H1 (cell line): ENCODE data around the gene FKBP2. TPM values are rescaled to one million over a fixed set of nuclear protein-coding genes. Genes with fewer than 3 reads are reported as not detected.

Experiments
- CTCF ChIA-PET: fragments of 300-600 bp; sonication (Branson Sonifier 250); formaldehyde crosslinking; loops from one replicate; lab custom pipeline; 2021; ENCODE audit not compliant: partially characterized antibody; lab: Charles Lee
- POLR2A ChIA-PET: fragments of 300-600 bp; sonication (Branson Sonifier 250); formaldehyde crosslinking; loops from one replicate; lab custom pipeline; 2021; ENCODE audit warnings: inconsistent platforms; ENCODE audit not compliant: partially characterized antibody; lab: Charles Lee
- DNase-seq, 2 experiments: peaks; one replicate each; pipeline versions ENCODE4 v3.0.0 to v3.0.0-alpha.2; 2010 to 2022; ENCODE audit warnings: low spot score in 2 of 2, low read depth in 1 of 2, mixed read lengths in 1 of 2
- FAIRE-seq: peaks from 2 replicates; lab custom pipeline; 2011; peaks lifted over from hg19 to GRCh38; lab: Jason Lieb, UNC
- H2AFZ ChIP-seq: 2 replicates; pipeline ENCODE4 v1.8.1; 2012; ENCODE audit warnings: low read length, inconsistent platforms
- H2AK5ac ChIP-seq: 2 replicates; pipeline ENCODE4 v1.6.1; 2013; ENCODE audit warnings: low read depth, low read length
- H2BK120ac ChIP-seq: replicated peaks from 2 replicates; pipeline ENCODE3; 2013; ENCODE audit warnings: low read depth, low read length, inconsistent platforms
- H2BK12ac ChIP-seq: 2 replicates; pipeline ENCODE4 v1.6.1; 2013; ENCODE audit warnings: low read depth, low read length
- H2BK15ac ChIP-seq: 2 replicates; pipeline ENCODE4 v1.6.1; 2013; ENCODE audit warnings: low read length
- H2BK20ac ChIP-seq: 2 replicates; pipeline ENCODE4 v1.6.1; 2013; ENCODE audit warnings: low read length
- H2BK5ac ChIP-seq: 2 replicates; pipeline ENCODE4 v1.6.1; 2013; ENCODE audit warnings: low read depth, low read length
- H3K14ac ChIP-seq: 2 replicates; pipeline ENCODE4 v1.6.1; 2013; ENCODE audit warnings: inconsistent platforms; ENCODE audit not compliant: insufficient read length
- H3K18ac ChIP-seq: 2 replicates; pipeline ENCODE4 v1.6.1; 2013; ENCODE audit warnings: low read length; ENCODE audit errors: extremely low read depth
- H3K23ac ChIP-seq: 2 replicates; pipeline ENCODE4 v1.6.1; 2013; ENCODE audit warnings: inconsistent platforms; ENCODE audit not compliant: insufficient read length
- H3K23me2 ChIP-seq: 2 replicates; pipeline ENCODE4 v1.6.1; 2013; ENCODE audit warnings: low read depth, low read length
- H3K27ac ChIP-seq: 2 replicates; pipeline ENCODE4 v1.6.1; 2011; ENCODE audit warnings: low read depth, low read length, inconsistent platforms
- H3K27me3 ChIP-seq, 4 experiments: replicated peaks in 1 of 4; 1 replicate in 1 of 4; 2 replicates in 3 of 4; pipeline versions ENCODE4 v1.6.1 to v1.8.1; 2011 to 2013; ENCODE audit warnings: low read length in 3 of 4, mild to moderate bottlenecking in 3 of 4, inconsistent platforms in 2 of 4, mixed read lengths in 2 of 4, moderate library complexity in 1 of 4; ENCODE audit not compliant: control insufficient read depth in 3 of 4, insufficient read depth in 3 of 4; ENCODE audit errors: extremely low read depth in 1 of 4
- H3K36me3 ChIP-seq, 4 experiments: 2 replicates each; pipeline versions ENCODE4 v1.6.1 to v1.8.1; 2011 to 2013; ENCODE audit warnings: mild to moderate bottlenecking in 4 of 4, low read length in 3 of 4, moderate library complexity in 2 of 4, control low read depth in 1 of 4, inconsistent platforms in 1 of 4; ENCODE audit not compliant: insufficient read depth in 4 of 4, control insufficient read depth in 2 of 4
- H3K4ac ChIP-seq: replicated peaks from 2 replicates; pipeline ENCODE3; 2013; ENCODE audit warnings: low read length, low read depth, mixed read lengths, inconsistent platforms; ENCODE audit not compliant: insufficient read length
- H3K4me1 ChIP-seq, 4 experiments: replicated peaks in 1 of 4; 1 replicate in 1 of 4; 2 replicates in 3 of 4; pipeline versions ENCODE4 v1.6.1 to v1.8.1; 2011 to 2013; ENCODE audit warnings: low read length in 3 of 4, inconsistent platforms in 2 of 4, mixed read lengths in 1 of 4; ENCODE audit not compliant: insufficient read depth in 4 of 4, control insufficient read depth in 3 of 4
- H3K4me2 ChIP-seq, 2 experiments: 2 replicates each; pipeline versions ENCODE4 v1.6.1 to v1.8.1; 2011 to 2013; ENCODE audit warnings: low read depth in 2 of 2, low read length in 2 of 2, control low read depth in 1 of 2, inconsistent platforms in 1 of 2, mild to moderate bottlenecking in 1 of 2; ENCODE audit not compliant: insufficient read depth in 1 of 2
- H3K4me3 ChIP-seq, 4 experiments: fragments of 200-600, 300-600 bp in 1 of 4; sonication (generic), shearing (Covaris generic), sonication (Bioruptor Twin) in 1 of 4; 2 replicates each; pipeline versions ENCODE4 v1.5.1 to v1.8.1; 2011 to 2016; ENCODE audit warnings: low read length in 4 of 4, low read depth in 3 of 4, control low read depth in 2 of 4, inconsistent platforms in 2 of 4, mild to moderate bottlenecking in 2 of 4, mixed read lengths in 1 of 4, moderate library complexity in 1 of 4; ENCODE audit not compliant: insufficient read depth in 2 of 4; ENCODE audit errors: extremely low read depth in 1 of 4
- H3K56ac ChIP-seq: replicated peaks from 2 replicates; pipeline ENCODE3; 2013; ENCODE audit warnings: low read depth, mild to moderate bottlenecking, mixed read lengths, low read length, inconsistent platforms; ENCODE audit not compliant: insufficient read length
- H3K79me1 ChIP-seq: 2 replicates; pipeline ENCODE4 v1.6.1; 2013; ENCODE audit warnings: low read depth, low read length, control low read depth
- H3K79me2 ChIP-seq, 2 experiments: 2 replicates each; pipeline versions ENCODE4 v1.6.1 to v1.8.1; 2012 to 2013; ENCODE audit warnings: low read length in 2 of 2, mild to moderate bottlenecking in 2 of 2, inconsistent platforms in 1 of 2; ENCODE audit not compliant: insufficient read depth in 2 of 2, control insufficient read depth in 1 of 2
- H3K9ac ChIP-seq, 4 experiments: replicated peaks in 1 of 4; 1 replicate in 1 of 4; 2 replicates in 3 of 4; pipeline versions ENCODE4 v1.6.1 to v1.8.1; 2011 to 2013; ENCODE audit warnings: low read depth in 3 of 4, low read length in 3 of 4, control low read depth in 2 of 4, mild to moderate bottlenecking in 2 of 4, moderate library complexity in 2 of 4, inconsistent platforms in 1 of 4; ENCODE audit errors: extremely low read depth in 1 of 4
- H3K9me3 ChIP-seq, 2 experiments: 2 replicates each; pipeline versions ENCODE4 v1.6.1 to v1.8.1; 2012 to 2013; ENCODE audit warnings: mild to moderate bottlenecking in 2 of 2, moderate library complexity in 2 of 2, control low read depth in 1 of 2, inconsistent platforms in 1 of 2, low read depth in 1 of 2, low read length in 1 of 2, mixed read lengths in 1 of 2; ENCODE audit not compliant: insufficient read depth in 2 of 2
- H4K20me1 ChIP-seq, 2 experiments: replicated peaks in 1 of 2; 2 replicates each; pipeline versions ENCODE3 to v1.8.1; 2011 to 2013; ENCODE audit warnings: inconsistent platforms in 2 of 2, low read length in 2 of 2, mild to moderate bottlenecking in 1 of 2; ENCODE audit not compliant: insufficient read depth in 2 of 2, control insufficient read depth in 1 of 2
- H4K5ac ChIP-seq: 2 replicates; pipeline ENCODE4 v1.6.1; 2013; ENCODE audit warnings: low read length, low read depth, mixed read lengths, inconsistent platforms; ENCODE audit not compliant: insufficient read length
- H4K8ac ChIP-seq: 2 replicates; pipeline ENCODE4 v1.8.0; 2013; ENCODE audit warnings: mild to moderate bottlenecking, moderate library complexity, low read length, inconsistent platforms; ENCODE audit not compliant: insufficient read depth; ENCODE audit errors: extremely low read depth
- H4K91ac ChIP-seq: replicated peaks from 2 replicates; pipeline ENCODE3; 2013; ENCODE audit warnings: low read length, mixed read lengths, inconsistent platforms; ENCODE audit not compliant: insufficient read length
- BRCA1 ChIP-seq: IDR thresholded peaks from 2 replicates; pipeline ENCODE4 v1.6.1; 2012; ENCODE audit warnings: low read depth, low read length, improper control_type of control experiment
- CBX5 ChIP-seq: fragments of 300-800, 300-1000 bp; sonication (generic); IDR thresholded peaks from 2 replicates; pipeline ENCODE4 v1.7.1; 2016; ENCODE audit warnings: antibody characterized with exemption, low read length, low read depth
- CBX8 ChIP-seq: fragments of 300-800, 300-1000 bp; sonication (generic); IDR thresholded peaks from 2 replicates; pipeline ENCODE4 v1.7.1; 2016; ENCODE audit warnings: low read depth, low read length, borderline replicate concordance
- CEBPB ChIP-seq: IDR thresholded peaks from 2 replicates; pipeline ENCODE4 v1.6.1; 2012; ENCODE audit warnings: low read depth, low read length
- CHD1 ChIP-seq: IDR thresholded peaks from 2 replicates; pipeline ENCODE4 v1.6.1; 2012; ENCODE audit warnings: low read depth, low read length, improper control_type of control experiment
- EZH2 ChIP-seq: fragments of 200-600 bp; sonication (generic); IDR thresholded peaks from 2 replicates; pipeline ENCODE4 v1.7.1; 2012; ENCODE audit warnings: low read depth, mild to moderate bottlenecking, moderate library complexity, low read length, inconsistent platforms; ENCODE audit not compliant: severe bottlenecking
- HDAC2 ChIP-seq, 2 experiments: fragments of 300-600 bp in 1 of 2; sonication (generic) in 1 of 2; IDR thresholded peaks; 2 replicates each; pipeline ENCODE4 v1.6.1; 2011 to 2012; ENCODE audit warnings: low read depth in 2 of 2, low read length in 2 of 2, mild to moderate bottlenecking in 2 of 2, moderate library complexity in 2 of 2, borderline replicate concordance in 1 of 2, inconsistent platforms in 1 of 2
- NANOG ChIP-seq: IDR thresholded peaks from 2 replicates; pipeline ENCODE4 v1.6.1; 2011; ENCODE audit warnings: low read length, low read depth, mild to moderate bottlenecking, inconsistent platforms; ENCODE audit not compliant: insufficient read depth, poor library complexity, severe bottlenecking
- NRF1 ChIP-seq: IDR thresholded peaks from 2 replicates; pipeline ENCODE4 v1.6.1; 2011; ENCODE audit warnings: mild to moderate bottlenecking, low read depth, low read length, improper control_type of control experiment
- RBBP5 ChIP-seq: IDR thresholded peaks from 2 replicates; pipeline ENCODE4 v1.7.1; 2012; ENCODE audit warnings: low read depth, mild to moderate bottlenecking, inconsistent platforms, low read length, moderate library complexity, borderline replicate concordance
- SP1 ChIP-seq: IDR thresholded peaks from 2 replicates; pipeline ENCODE4 v1.6.1; 2011; ENCODE audit warnings: low read depth, low read length
- TAF1 ChIP-seq: IDR thresholded peaks from 2 replicates; pipeline ENCODE4 v1.6.1; 2011; ENCODE audit warnings: mild to moderate bottlenecking, low read depth, low read length
- YY1 ChIP-seq: IDR thresholded peaks from 2 replicates; pipeline ENCODE4 v1.6.1; 2011; ENCODE audit warnings: low read depth, mild to moderate bottlenecking, low read length
- WGBS, 2 experiments: shearing (Covaris generic) in 1 of 2; methylation state at CpG; one replicate each; pipeline versions ENCODE4 v1.1.6 to v1.1.7; 2013 to 2015; ENCODE audit warnings: low lambda C conversion rate in 2 of 2, mixed read lengths in 2 of 2, inconsistent platforms in 1 of 2, low coverage in 1 of 2, missing lambda C conversion rate in 1 of 2; ENCODE audit not compliant: insufficient replicate concordance in 2 of 2, insufficient coverage in 1 of 2, insufficient read length in 1 of 2; ENCODE audit errors: extremely low coverage in 1 of 2, missing lambda C conversion rate in 1 of 2; 5-methylcytosine and 5-hydroxymethylcytosine counted together
- polyA plus RNA-seq, 7 experiments: library from polyadenylated mRNA; depleted of rRNA in 3 of 7; stranded (reverse) in 5 of 7; unstranded in 2 of 7; fragments of >200 nt in 5 of 7; fragments of 200-250 nt in 2 of 7; gene quantifications; 1 replicate in 5 of 7; 2 replicates in 1 of 7; 4 replicates in 1 of 7; pipeline versions ENCODE4 v1.2.1 to v1.2.3, GENCODE V29; 2011 to 2013; ENCODE audit warnings: missing spikeins in 2 of 7, mixed read lengths in 2 of 7
- total RNA-seq: library from RNA; stranded (reverse); fragmentation: NEBNext Ultra II Directional; extraction: Animal tissue kit (Norgen Biotek cat#: 25700); gene quantifications from 2 replicates; pipeline ENCODE4 v1.2.1, GENCODE V29; 2021

FKBP2 gene
- total and polyA plus RNA-seq, 2 of the 8 experiments (the other 6 are each of a cell fraction or from before 2014, with no cell fraction given) = 41.7 to 52.5 TPM

GRCh38 chr11:64223001-64223651 lies 17.8 kb upstream of the FKBP2 start:
- no peak overlapping the region for H4K91ac ChIP-seq
- H3K4me3 ChIP-seq = no peak overlapping the region
- no peak overlapping the region for H3K23ac ChIP-seq
- H3K79me1 ChIP-seq = no peaks in the 10 kb centered on the region
- no peak overlapping the region for H4K8ac ChIP-seq
- H2BK12ac ChIP-seq = no peak overlapping the region
- no peak overlapping the region for H3K4me2 ChIP-seq
- peaks cover 0 to 18% (median 12%) of the 10 kb centered on the region in 4 experiments; a peak in 6 of 7 replicates for H3K4me1 ChIP-seq
- H3K79me2 ChIP-seq = no peaks in the 10 kb centered on the region
- no peak for DNase-seq
- POLR2A ChIA-PET = interaction anchor here (1.7 to 14.1 kb wide), 8 partner anchors 11 to 48 kb away, joined by 6 to 253 read pairs (median 28); partner anchors contain the start of genes FERMT3, FKBP2, PLCB3 and PPP1R14B
- H2BK120ac ChIP-seq = no peak overlapping the region
- no peaks in the 10 kb centered on the region for H3K9me3 ChIP-seq
- no peak overlapping the region for H2AFZ ChIP-seq
- no peak overlapping the region for H3K56ac ChIP-seq
- no peak overlapping the region for H2BK20ac ChIP-seq
- no peaks in the 10 kb centered on the region for H3K27me3 ChIP-seq
- H3K18ac ChIP-seq = no peak overlapping the region
- H4K5ac ChIP-seq = no peak overlapping the region
- H3K9ac ChIP-seq = no peak overlapping the region
- CTCF ChIA-PET = interaction anchor here (0.9 to 6.5 kb wide), 9 partner anchors 10 to 433 kb away, joined by 3 to 64 read pairs (median 5); partner anchors contain the start of genes FERMT3 and PLCB3
- 92% methylated on average over 24 of the region's 24 CpGs; no CpG with 5 or more reads in 1 of the 2 experiments for WGBS, 2 experiments
- H3K23me2 ChIP-seq = peaks cover 10% of the 10 kb centered on the region; the same call in 1 of the 2 replicates
- no peak for FAIRE-seq
- no peak overlapping the region for H2BK5ac ChIP-seq
- H3K14ac ChIP-seq = no peak overlapping the region
- H3K4ac ChIP-seq = no peak overlapping the region
- peaks cover 0 to 9% (median 5%) of the 10 kb centered on the region in 4 experiments; a peak in 4 of 8 replicates for H3K36me3 ChIP-seq
- H3K27ac ChIP-seq = no peak overlapping the region
- no peak overlapping the region for H2BK15ac ChIP-seq
- no peak overlapping the region for H2AK5ac ChIP-seq
- peaks cover 2 to 13% of the 10 kb centered on the region in 2 experiments for H4K20me1 ChIP-seq
- TF ChIP-seq RBBP5 (no peak), TAF1 (no peak), NANOG (no peak), CBX8 (no peak), BRCA1 (no peak), CBX5 (no peak), YY1 (no peak), CEBPB (no peak), SP1 (no peak), HDAC2 (IDR thresholded peaks at IDR 0.05; ENCODE audit: borderline replicate concordance in 1 of 2, low read depth in 2 of 2, low read length in 2 of 2) (no peak), NRF1 (no peak), EZH2 (no peak), CHD1 (no peak)
